K562 (cell line): Measurements from ENCODE around the gene SIGLEC6. TPM values are rescaled to one million over a fixed set of nuclear protein-coding genes. Genes with fewer than 3 reads are reported as not detected.

Experiments
- BMI1 ChIP-seq: fragments of 150-350 bp; IDR thresholded peaks from 2 replicates; pipeline ENCODE4 v1.6.1; 2014; ENCODE audit warnings: low read length
- FOXJ2 ChIP-seq: fragments of 200-800 bp; sonication (Bioruptor generic); IDR thresholded peaks from 2 replicates; pipeline ENCODE4 v1.6.1; 2016; ENCODE audit warnings: missing genetic modification characterization, missing compliant biosample characterization
- GTF2F1 ChIP-seq: IDR thresholded peaks from 2 replicates; pipeline ENCODE4 v1.6.1; 2011; ENCODE audit warnings: low read depth, low read length, improper control_type of control experiment
- KLF1 ChIP-seq: fragments of 450-650 bp; IDR thresholded peaks from 2 replicates; pipeline ENCODE4 v1.6.1; 2016; ENCODE audit warnings: missing genetic modification characterization, missing compliant biosample characterization
- MCM3 ChIP-seq: fragments of 450-650 bp; IDR thresholded peaks from 2 replicates; pipeline ENCODE4 v1.6.1; 2016
- NCOA2 ChIP-seq, 2 experiments: fragments of 450-650 bp; IDR thresholded peaks; 2 replicates each; pipeline ENCODE4 v1.6.1; 2018; ENCODE audit warnings: mild to moderate bottlenecking in 2 of 2, moderate library complexity in 1 of 2; ENCODE audit not compliant: partially characterized antibody in 2 of 2
- NR4A1 ChIP-seq, 2 experiments: fragments of 250-450 bp in 1 of 2; fragments of 450-650 bp in 1 of 2; sonication (Bioruptor Pico) in 1 of 2; IDR thresholded peaks; 2 replicates each; pipeline versions ENCODE4 v1.4.0 to v1.6.1; 2016 to 2020; ENCODE audit warnings: mild to moderate bottlenecking in 2 of 2, missing compliant biosample characterization in 1 of 2, missing genetic modification characterization in 1 of 2, moderate library complexity in 1 of 2
- SPI1 ChIP-seq: IDR thresholded peaks from 2 replicates; pipeline ENCODE4 v1.6.1; 2011; ENCODE audit warnings: low read depth, low read length, control low read depth, borderline replicate concordance
- SREBF1 ChIP-seq: fragments of 150-350 bp; IDR thresholded peaks from 2 replicates; pipeline ENCODE4 v1.6.1; 2014; ENCODE audit warnings: antibody characterized with exemption, low read depth, low read length, borderline replicate concordance
- TRIM24 ChIP-seq, 2 experiments: fragments of 450-650 bp; IDR thresholded peaks; 2 replicates each; pipeline ENCODE4 v1.6.1; 2016
- ZNF766 ChIP-seq: fragments of 200-800 bp; sonication (Bioruptor generic); conservative IDR thresholded peaks from 2 replicates; pipeline ENCODE4 v1.6.1; 2016; ENCODE audit warnings: missing genetic modification characterization, missing compliant biosample characterization
- polyA plus RNA-seq, 8 experiments: library from polyadenylated mRNA; depleted of rRNA in 4 of 8; stranded (reverse) in 5 of 8; unstranded in 3 of 8; fragments of >200 nt; fragmentation: Nextera tagmentation in 2 of 8; fragmentation: Illumina TruSeq in 1 of 8; extraction: Ambion mirVana in 2 of 8; extraction: Trizol in 1 of 8; gene quantifications; 2 replicates each; pipeline versions ENCODE4 v1.2.1 to v1.2.3, GENCODE V29; 2011 to 2014; ENCODE audit warnings: inconsistent platforms in 1 of 8, missing spikeins in 1 of 8
- total RNA-seq, 7 experiments: library from RNA; depleted of rRNA in 6 of 7; stranded (reverse); fragments of >200 nt in 6 of 7; fragmentation: Illumina TruSeq in 2 of 7; extraction: Trizol in 2 of 7; gene quantifications; 2 replicates each; pipeline versions ENCODE4 v1.2.1 to v1.2.3, GENCODE V29; 2011 to 2021; ENCODE audit warnings: low replicate concordance in 1 of 7
- TF ChIP-seq, protein P1 (sequence below): fragments of 250-450 bp; sonication (Bioruptor Pico); IDR thresholded peaks from 2 replicates; pipeline ENCODE4 v1.4.0; 2020; ENCODE audit warnings: mild to moderate bottlenecking
- TF ChIP-seq, protein P2 (sequence below): sonication (generic); formaldehyde crosslinking; IDR thresholded peaks from 2 replicates; pipeline ENCODE4 v1.8.0; 2022; ENCODE audit warnings: mild to moderate bottlenecking, missing genetic modification reagents, borderline replicate concordance
- TF ChIP-seq, protein P3 (sequence below): fragments of 450-650 bp; formaldehyde crosslinking; IDR thresholded peaks from 2 replicates; pipeline ENCODE4 v1.4.0; 2022; ENCODE audit warnings: missing genetic modification characterization
- TF ChIP-seq, protein P4 (sequence below): fragments of 250-450 bp; sonication (Bioruptor Pico); IDR thresholded peaks from 2 replicates; pipeline ENCODE4 v1.4.0; 2020; ENCODE audit warnings: borderline replicate concordance
- TF ChIP-seq, protein P5 (sequence below): fragments of 450-650 bp; conservative IDR thresholded peaks from 2 replicates; pipeline ENCODE4 v1.6.1; 2016; ENCODE audit warnings: missing genetic modification characterization, low read depth, mild to moderate bottlenecking, missing compliant biosample characterization, moderate library complexity
- TF ChIP-seq, protein P6 (sequence below): fragments of 250-450 bp; sonication (Bioruptor Pico); IDR thresholded peaks from 2 replicates; pipeline ENCODE4 v1.5.0; 2020; ENCODE audit warnings: mild to moderate bottlenecking, borderline replicate concordance

The SIGLEC6 gene
- total and polyA plus RNA-seq, 9 of the 15 experiments (the other 6 are each of a cell fraction or from before 2014, with no cell fraction given), result 0.03 to 17.5 (median 0.71) TPM

DNA sequence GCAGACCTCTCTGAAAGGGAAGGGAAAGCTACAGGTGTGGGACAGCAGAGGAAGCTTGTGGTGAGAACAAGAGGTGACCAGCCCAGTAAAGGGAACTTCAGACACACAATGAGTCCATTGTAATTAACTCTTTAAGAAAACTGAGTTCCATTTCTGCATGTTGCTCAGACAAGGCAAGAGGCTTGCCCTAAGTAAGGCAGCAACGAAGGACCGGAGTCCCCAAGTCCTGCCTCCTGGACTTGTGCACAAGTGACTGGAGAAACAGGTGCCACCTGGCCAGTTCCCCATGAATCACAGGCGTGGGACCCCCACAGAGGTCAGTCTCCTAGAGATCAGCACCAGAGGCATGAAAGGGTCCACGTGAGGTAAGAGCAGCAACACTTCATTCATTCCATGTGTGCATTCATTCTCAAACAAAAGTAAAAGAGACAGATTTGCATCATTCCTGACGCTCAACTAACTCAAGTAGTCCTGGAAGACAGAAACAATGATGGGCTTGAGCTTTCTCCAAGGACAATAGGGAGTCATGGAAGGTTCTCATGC is 14.7 kb upstream of the SIGLEC6 start (continued):
- TF ChIP-seq, protein P1, sequence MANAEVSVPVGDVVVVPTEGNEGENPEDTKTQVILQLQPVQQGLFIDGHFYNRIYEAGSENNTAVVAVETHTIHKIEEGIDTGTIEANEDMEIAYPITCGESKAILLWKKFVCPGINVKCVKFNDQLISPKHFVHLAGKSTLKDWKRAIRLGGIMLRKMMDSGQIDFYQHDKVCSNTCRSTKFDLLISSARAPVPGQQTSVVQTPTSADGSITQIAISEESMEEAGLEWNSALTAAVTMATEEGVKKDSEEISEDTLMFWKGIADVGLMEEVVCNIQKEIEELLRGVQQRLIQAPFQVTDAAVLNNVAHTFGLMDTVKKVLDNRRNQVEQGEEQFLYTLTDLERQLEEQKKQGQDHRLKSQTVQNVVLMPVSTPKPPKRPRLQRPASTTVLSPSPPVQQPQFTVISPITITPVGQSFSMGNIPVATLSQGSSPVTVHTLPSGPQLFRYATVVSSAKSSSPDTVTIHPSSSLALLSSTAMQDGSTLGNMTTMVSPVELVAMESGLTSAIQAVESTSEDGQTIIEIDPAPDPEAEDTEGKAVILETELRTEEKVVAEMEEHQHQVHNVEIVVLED (CRISPR knock-in tag), result no peak
- TF ChIP-seq, protein P2, sequence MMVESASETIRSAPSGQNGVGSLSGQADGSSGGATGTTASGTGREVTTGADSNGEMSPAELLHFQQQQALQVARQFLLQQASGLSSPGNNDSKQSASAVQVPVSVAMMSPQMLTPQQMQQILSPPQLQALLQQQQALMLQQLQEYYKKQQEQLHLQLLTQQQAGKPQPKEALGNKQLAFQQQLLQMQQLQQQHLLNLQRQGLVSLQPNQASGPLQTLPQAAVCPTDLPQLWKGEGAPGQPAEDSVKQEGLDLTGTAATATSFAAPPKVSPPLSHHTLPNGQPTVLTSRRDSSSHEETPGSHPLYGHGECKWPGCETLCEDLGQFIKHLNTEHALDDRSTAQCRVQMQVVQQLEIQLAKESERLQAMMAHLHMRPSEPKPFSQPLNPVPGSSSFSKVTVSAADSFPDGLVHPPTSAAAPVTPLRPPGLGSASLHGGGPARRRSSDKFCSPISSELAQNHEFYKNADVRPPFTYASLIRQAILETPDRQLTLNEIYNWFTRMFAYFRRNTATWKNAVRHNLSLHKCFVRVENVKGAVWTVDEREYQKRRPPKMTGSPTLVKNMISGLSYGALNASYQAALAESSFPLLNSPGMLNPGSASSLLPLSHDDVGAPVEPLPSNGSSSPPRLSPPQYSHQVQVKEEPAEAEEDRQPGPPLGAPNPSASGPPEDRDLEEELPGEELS (CRISPR knock-in tag), result no peak
- no peak for TF ChIP-seq BMI1
- TF ChIP-seq, protein P3, sequence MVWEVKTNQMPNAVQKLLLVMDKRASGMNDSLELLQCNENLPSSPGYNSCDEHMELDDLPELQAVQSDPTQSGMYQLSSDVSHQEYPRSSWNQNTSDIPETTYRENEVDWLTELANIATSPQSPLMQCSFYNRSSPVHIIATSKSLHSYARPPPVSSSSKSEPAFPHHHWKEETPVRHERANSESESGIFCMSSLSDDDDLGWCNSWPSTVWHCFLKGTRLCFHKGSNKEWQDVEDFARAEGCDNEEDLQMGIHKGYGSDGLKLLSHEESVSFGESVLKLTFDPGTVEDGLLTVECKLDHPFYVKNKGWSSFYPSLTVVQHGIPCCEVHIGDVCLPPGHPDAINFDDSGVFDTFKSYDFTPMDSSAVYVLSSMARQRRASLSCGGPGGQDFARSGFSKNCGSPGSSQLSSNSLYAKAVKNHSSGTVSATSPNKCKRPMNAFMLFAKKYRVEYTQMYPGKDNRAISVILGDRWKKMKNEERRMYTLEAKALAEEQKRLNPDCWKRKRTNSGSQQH, result no peak
- TF ChIP-seq, protein P4, sequence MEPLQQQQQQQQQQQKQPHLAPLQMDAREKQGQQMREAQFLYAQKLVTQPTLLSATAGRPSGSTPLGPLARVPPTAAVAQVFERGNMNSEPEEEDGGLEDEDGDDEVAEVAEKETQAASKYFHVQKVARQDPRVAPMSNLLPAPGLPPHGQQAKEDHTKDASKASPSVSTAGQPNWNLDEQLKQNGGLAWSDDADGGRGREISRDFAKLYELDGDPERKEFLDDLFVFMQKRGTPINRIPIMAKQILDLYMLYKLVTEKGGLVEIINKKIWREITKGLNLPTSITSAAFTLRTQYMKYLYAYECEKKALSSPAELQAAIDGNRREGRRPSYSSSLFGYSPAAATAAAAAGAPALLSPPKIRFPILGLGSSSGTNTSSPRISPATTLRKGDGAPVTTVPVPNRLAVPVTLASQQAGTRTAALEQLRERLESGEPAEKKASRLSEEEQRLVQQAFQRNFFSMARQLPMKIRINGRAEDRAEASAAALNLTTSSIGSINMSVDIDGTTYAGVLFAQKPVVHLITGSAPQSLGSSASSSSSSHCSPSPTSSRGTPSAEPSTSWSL (CRISPR knock-in tag), result 0 out of 2 replicates have a peak, but pooled peaks have one; percentile 65
- TF ChIP-seq FOXJ2 (tag), result no peak
- TF ChIP-seq MCM3, result no peak
- no peak for TF ChIP-seq SPI1
- no peak for TF ChIP-seq NR4A1 (CRISPR knock-in tag; IDR thresholded peaks at IDR 0.05)
- peak; percentile 90 for TF ChIP-seq NR4A1 (tag; IDR thresholded peaks at IDR 0.05)
- TF ChIP-seq, protein P5, sequence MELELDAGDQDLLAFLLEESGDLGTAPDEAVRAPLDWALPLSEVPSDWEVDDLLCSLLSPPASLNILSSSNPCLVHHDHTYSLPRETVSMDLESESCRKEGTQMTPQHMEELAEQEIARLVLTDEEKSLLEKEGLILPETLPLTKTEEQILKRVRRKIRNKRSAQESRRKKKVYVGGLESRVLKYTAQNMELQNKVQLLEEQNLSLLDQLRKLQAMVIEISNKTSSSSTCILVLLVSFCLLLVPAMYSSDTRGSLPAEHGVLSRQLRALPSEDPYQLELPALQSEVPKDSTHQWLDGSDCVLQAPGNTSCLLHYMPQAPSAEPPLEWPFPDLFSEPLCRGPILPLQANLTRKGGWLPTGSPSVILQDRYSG, result peak; percentile 89
- TF ChIP-seq, protein P6, sequence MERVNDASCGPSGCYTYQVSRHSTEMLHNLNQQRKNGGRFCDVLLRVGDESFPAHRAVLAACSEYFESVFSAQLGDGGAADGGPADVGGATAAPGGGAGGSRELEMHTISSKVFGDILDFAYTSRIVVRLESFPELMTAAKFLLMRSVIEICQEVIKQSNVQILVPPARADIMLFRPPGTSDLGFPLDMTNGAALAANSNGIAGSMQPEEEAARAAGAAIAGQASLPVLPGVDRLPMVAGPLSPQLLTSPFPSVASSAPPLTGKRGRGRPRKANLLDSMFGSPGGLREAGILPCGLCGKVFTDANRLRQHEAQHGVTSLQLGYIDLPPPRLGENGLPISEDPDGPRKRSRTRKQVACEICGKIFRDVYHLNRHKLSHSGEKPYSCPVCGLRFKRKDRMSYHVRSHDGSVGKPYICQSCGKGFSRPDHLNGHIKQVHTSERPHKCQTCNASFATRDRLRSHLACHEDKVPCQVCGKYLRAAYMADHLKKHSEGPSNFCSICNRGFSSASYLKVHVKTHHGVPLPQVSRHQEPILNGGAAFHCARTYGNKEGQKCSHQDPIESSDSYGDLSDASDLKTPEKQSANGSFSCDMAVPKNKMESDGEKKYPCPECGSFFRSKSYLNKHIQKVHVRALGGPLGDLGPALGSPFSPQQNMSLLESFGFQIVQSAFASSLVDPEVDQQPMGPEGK (CRISPR knock-in tag), result no peak
- TF ChIP-seq SREBF1, result no peak
- no peak for TF ChIP-seq NCOA2 (IDR thresholded peaks at IDR 0.05; ENCODE audit: partially characterized antibody in 2 of 2)
- no peak for TF ChIP-seq TRIM24 (IDR thresholded peaks at IDR 0.05)
- TF ChIP-seq ZNF766 (CRISPR knock-in tag), result no peak; the same call in 1 of the 2 replicates
- TF ChIP-seq GTF2F1, result no peak
- no peak for TF ChIP-seq KLF1 (tag)
